ENCODE measurements around the gene OR2G6.

DNA sequence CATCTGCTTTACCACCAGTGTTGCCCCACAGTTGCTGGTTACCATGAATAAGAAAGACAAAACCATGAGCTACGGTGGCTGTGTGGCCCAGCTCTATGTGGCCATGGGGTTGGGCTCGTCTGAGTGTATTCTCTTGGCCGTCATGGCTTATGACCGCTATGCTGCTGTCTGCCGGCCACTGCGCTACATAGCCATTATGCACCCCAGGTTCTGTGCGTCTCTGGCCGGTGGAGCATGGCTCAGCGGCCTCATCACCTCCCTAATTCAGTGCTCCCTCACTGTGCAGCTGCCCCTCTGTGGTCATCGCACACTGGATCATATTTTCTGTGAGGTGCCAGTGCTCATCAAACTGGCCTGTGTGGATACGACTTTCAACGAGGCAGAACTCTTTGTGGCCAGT, 14.0 kb downstream of the OR2G6 start:
- TF ChIP-seq MYC (IDR thresholded peaks at IDR 0.05; ENCODE audit: low read depth, low read length) (no peak), POLR2A (IDR thresholded peaks at IDR 0.05; ENCODE audit: extremely low read depth, insufficient read length) (no peak), CTCF (IDR thresholded peaks at IDR 0.05; ENCODE audit: low read depth, low read length) (no peak)
